Sigmoid colon (tissue), 7 donors: ENCODE results near the gene NEURL2. TPM values are rescaled to one million over a fixed set of nuclear protein-coding genes. Genes with fewer than 3 reads are reported as not detected.
A peak's percentile ranks its signal among the peaks of the same experiment; 100 is the strongest.

ENCODE experiments used
- DNase-seq: peaks from one replicate; pipeline ENCODE4 v3.0.0-alpha.2; 2019
- H3K27ac ChIP-seq, 4 donors: fragments of 200-600 bp; sonication (generic); one replicate each; pipeline ENCODE4 v1.5.1; 2016 to 2019; ENCODE audit warnings: mild to moderate bottlenecking in 1 of 4
- H3K27me3 ChIP-seq, 3 donors: fragments of 200-600 bp; sonication (generic); one replicate each; pipeline ENCODE4 v1.5.1; 2019; ENCODE audit warnings: mild to moderate bottlenecking in 1 of 3
- H3K36me3 ChIP-seq, 4 donors: fragments of 200-600 bp; sonication (generic); one replicate each; pipeline ENCODE4 v1.5.1; 2016 to 2019
- H3K4me1 ChIP-seq, 4 donors: fragments of 200-600 bp; sonication (generic); one replicate each; pipeline ENCODE4 v1.5.1; 2017 to 2019
- H3K4me3 ChIP-seq, 4 donors: fragments of 200-600 bp; sonication (generic); one replicate each; pipeline ENCODE4 v1.5.1; 2017 to 2019; ENCODE audit warnings: mild to moderate bottlenecking in 2 of 4, moderate library complexity in 1 of 4
- H3K9me3 ChIP-seq, 4 donors: fragments of 200-600 bp in 3 of 4; sonication (generic) in 3 of 4; one replicate each; pipeline versions ENCODE4 v1.5.1 to v1.6.1; 2013 to 2019
- CTCF ChIP-seq, 4 experiments: fragments of 450-650 bp in 3 of 4; fragments of 200-600 bp in 1 of 4; IDR thresholded peaks; one replicate each; pipeline ENCODE4 v1.5.1; 2016 to 2019; ENCODE audit warnings: antibody characterized with exemption in 4 of 4, mild to moderate bottlenecking in 3 of 4, moderate library complexity in 2 of 4
- EP300 ChIP-seq, 4 donors: sonication (generic); formaldehyde crosslinking; IDR thresholded peaks; one replicate each; pipeline ENCODE4 v1.6.1; 2017; ENCODE audit warnings: antibody characterized with exemption in 4 of 4
- POLR2A ChIP-seq, 2 donors: fragments of 450-650 bp; IDR thresholded peaks; one replicate each; pipeline ENCODE4 v1.6.1; 2016; ENCODE audit warnings: antibody characterized with exemption in 2 of 2, mild to moderate bottlenecking in 2 of 2, moderate library complexity in 2 of 2
- POLR2AphosphoS5 ChIP-seq, 4 donors: sonication (generic); formaldehyde crosslinking; IDR thresholded peaks; one replicate each; pipeline ENCODE4 v1.6.1; 2017; ENCODE audit warnings: antibody characterized with exemption in 4 of 4
- WGBS, 2 donors: extraction: QIAGEN DNeasy Blood & Tissue Kit; methylation state at CpG; one replicate each; pipeline ENCODE4 v1.1.7; 2013; 5-methylcytosine and 5-hydroxymethylcytosine counted together
- intact Hi-C: fragments of 100-400 bp; cut with DNase I; formaldehyde crosslinking; loops from one replicate; pipeline ENCODE4 v1.15.1; 2023
- polyA plus RNA-seq, 3 donors: library from polyadenylated mRNA; stranded (reverse); fragments of 200-250 nt; gene quantifications; one replicate each; pipeline ENCODE4 v1.2.3, GENCODE V29; 2013
- total RNA-seq, 4 donors: library from RNA; depleted of rRNA; stranded (reverse); fragments of >200 nt; gene quantifications; one replicate each; pipeline ENCODE4 v1.1.0, GENCODE V29; 2016
- donor health status: healthy with polysubstance abuse.
- donor health status: Bipolar disorder and iron deficiency.
- donor health status: healthy.

The NEURL2 gene
- total and polyA plus RNA-seq, 7 donors = 1.8 to 25.8 (median 18.9) TPM

- WGBS, 2 donors = 92 to 98% methylated on average over 2 of the region's 2 CpGs
- H3K27ac ChIP-seq = no peak overlapping the region
- DNase-seq = no peak
Observed at GRCh38 chr20:45850238-45850637, 40.8 kb downstream of the NEURL2 start.

GRCh38 chr20:45848969-45849582 lies 41.9 kb downstream of the NEURL2 start:
- DNase-seq = peak; percentile 25
- TF ChIP-seq POLR2AphosphoS5 (IDR thresholded peaks at IDR 0.05) (no peak), CTCF (IDR thresholded peaks at IDR 0.05) (no peak), POLR2A (IDR thresholded peaks at IDR 0.05) (no peak), EP300 (IDR thresholded peaks at IDR 0.05) (no peak)
- H3K4me3 ChIP-seq = no peak overlapping the region
- WGBS, 2 donors = 93 to 95% methylated on average over 8 of the region's 8 CpGs
- H3K27ac ChIP-seq = no peak overlapping the region
- H3K4me1 ChIP-seq = peaks cover 0 to 9% (median 2%) of the 10 kb centered on the region in 4 donors
- peaks cover 10 to 74% (median 18%) of the 10 kb centered on the region in 4 donors for H3K36me3 ChIP-seq
- no peaks in the 10 kb centered on the region for H3K9me3 ChIP-seq
- intact Hi-C loops = no loop called here
- H3K27me3 ChIP-seq = no peaks in the 10 kb centered on the region

More at GRCh38 chr20:45850238-45850637, 40.8 kb downstream of the NEURL2 start:
- no peaks in the 10 kb centered on the region for H3K9me3 ChIP-seq
- TF ChIP-seq EP300 (IDR thresholded peaks at IDR 0.05) = no peak
- no peak for TF ChIP-seq POLR2A (IDR thresholded peaks at IDR 0.05)
- no peak for TF ChIP-seq CTCF (IDR thresholded peaks at IDR 0.05)
- no peak for TF ChIP-seq POLR2AphosphoS5 (IDR thresholded peaks at IDR 0.05)
- no peaks in the 10 kb centered on the region for H3K27me3 ChIP-seq
- peaks cover 0 to 12% (median 9%) of the 10 kb centered on the region in 4 donors for H3K4me1 ChIP-seq
- peaks cover 7 to 62% (median 13%) of the 10 kb centered on the region in 4 donors for H3K36me3 ChIP-seq
- H3K4me3 ChIP-seq = no peak overlapping the region
- intact Hi-C loops = no loop called here

- no peaks in the 10 kb centered on the region for H3K9me3 ChIP-seq
- H3K36me3 ChIP-seq = peaks cover 14 to 76% (median 24%) of the 10 kb centered on the region in 4 donors
- no peaks in the 10 kb centered on the region for H3K27me3 ChIP-seq
- WGBS, 2 donors = 97% methylated on average over 8 of the region's 8 CpGs
- intact Hi-C loops = no loop called here
- H3K4me3 ChIP-seq = no peak overlapping the region
- H3K27ac ChIP-seq = no peak overlapping the region
- DNase-seq = peak; percentile 35
- peaks cover 0 to 15% (median 8%) of the 10 kb centered on the region in 4 donors for H3K4me1 ChIP-seq
- no peak for TF ChIP-seq EP300 (IDR thresholded peaks at IDR 0.05)
- no peak for TF ChIP-seq POLR2AphosphoS5 (IDR thresholded peaks at IDR 0.05)
- no peak for TF ChIP-seq CTCF (IDR thresholded peaks at IDR 0.05)
- no peak for TF ChIP-seq POLR2A (IDR thresholded peaks at IDR 0.05)
Observed at GRCh38 chr20:45848421-45848820, 42.6 kb downstream of the NEURL2 start.

- Histone ChIP-seq H3K27me3 (no peaks in the 10 kb centered on the region), H3K4me1 (peaks cover 0 to 45% (median 36%) of the 10 kb centered on the region in 4 donors), H3K27ac (peak overlapping the region in 1 of 4 donors; percentile 25), H3K36me3 (peaks cover 22 to 75% (median 37%) of the 10 kb centered on the region in 4 donors), H3K4me3 (no peak overlapping the region), H3K9me3 (no peaks in the 10 kb centered on the region)
- intact Hi-C loops = no loop called here
- DNase-seq = no peak
- TF ChIP-seq POLR2AphosphoS5 (IDR thresholded peaks at IDR 0.05) = no peak
- TF ChIP-seq CTCF (IDR thresholded peaks at IDR 0.05) = no peak
- no peak for TF ChIP-seq EP300 (IDR thresholded peaks at IDR 0.05)
- no peak for TF ChIP-seq POLR2A (IDR thresholded peaks at IDR 0.05)
Observed at GRCh38 chr20:45845452-45845851, 45.6 kb downstream of the NEURL2 start.
